ENCODE data around the gene ICA1. TPM values are rescaled to one million over a fixed set of nuclear protein-coding genes. Genes with fewer than 3 reads are reported as not detected.
A peak's percentile ranks its signal among the peaks of the same experiment; 100 is the strongest.

The ICA1 gene
- total RNA-seq, 1 donor from 2014 or later: 54.9 TPM

DNA sequence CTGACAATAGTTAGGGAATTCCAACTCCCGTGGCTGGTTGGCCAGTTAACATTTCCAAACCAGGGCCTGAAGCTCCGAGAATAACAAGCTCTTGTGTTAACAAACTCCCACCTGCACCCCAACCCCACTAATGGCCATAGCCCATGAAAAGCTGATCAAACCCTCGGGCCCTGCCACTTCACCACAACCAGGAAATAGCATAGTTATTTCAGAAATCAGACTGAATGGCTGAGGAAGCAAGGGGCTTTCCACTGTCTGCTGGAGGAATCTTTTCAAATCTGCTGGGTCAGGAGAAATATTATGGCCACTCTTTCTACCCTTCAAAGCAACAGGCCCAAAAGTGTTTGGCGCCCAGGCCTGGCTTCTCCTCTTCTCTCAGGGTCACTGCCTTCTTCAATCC is 147.8 kb downstream of the ICA1 start:
- Histone ChIP-seq H3K4me1 (no peaks in the 10 kb centered on the region), H3K4me3 (no peak overlapping the region), H3K27ac (replicated peaks) (no peak overlapping the region), H3K27me3 (ENCODE audit: low read depth) (no peaks in the 10 kb centered on the region), H3K9me3 (replicated peaks) (no peaks in the 10 kb centered on the region), H3K36me3 (peaks cover 14% of the 10 kb centered on the region)
- no peak for DNase-seq
- TF ChIP-seq, protein P1, sequence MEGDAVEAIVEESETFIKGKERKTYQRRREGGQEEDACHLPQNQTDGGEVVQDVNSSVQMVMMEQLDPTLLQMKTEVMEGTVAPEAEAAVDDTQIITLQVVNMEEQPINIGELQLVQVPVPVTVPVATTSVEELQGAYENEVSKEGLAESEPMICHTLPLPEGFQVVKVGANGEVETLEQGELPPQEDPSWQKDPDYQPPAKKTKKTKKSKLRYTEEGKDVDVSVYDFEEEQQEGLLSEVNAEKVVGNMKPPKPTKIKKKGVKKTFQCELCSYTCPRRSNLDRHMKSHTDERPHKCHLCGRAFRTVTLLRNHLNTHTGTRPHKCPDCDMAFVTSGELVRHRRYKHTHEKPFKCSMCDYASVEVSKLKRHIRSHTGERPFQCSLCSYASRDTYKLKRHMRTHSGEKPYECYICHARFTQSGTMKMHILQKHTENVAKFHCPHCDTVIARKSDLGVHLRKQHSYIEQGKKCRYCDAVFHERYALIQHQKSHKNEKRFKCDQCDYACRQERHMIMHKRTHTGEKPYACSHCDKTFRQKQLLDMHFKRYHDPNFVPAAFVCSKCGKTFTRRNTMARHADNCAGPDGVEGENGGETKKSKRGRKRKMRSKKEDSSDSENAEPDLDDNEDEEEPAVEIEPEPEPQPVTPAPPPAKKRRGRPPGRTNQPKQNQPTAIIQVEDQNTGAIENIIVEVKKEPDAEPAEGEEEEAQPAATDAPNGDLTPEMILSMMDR (IDR thresholded peaks at IDR 0.05; ENCODE audit: borderline replicate concordance): no peak
- intact Hi-C loops (cut with micrococcal nuclease): no loop called here

- intact Hi-C loops (cut with micrococcal nuclease): no loop called here
- no peaks in the 10 kb centered on the region for H3K27me3 ChIP-seq (ENCODE audit: low read depth)
- H3K4me1 ChIP-seq: no peaks in the 10 kb centered on the region
- peaks cover 8% of the 10 kb centered on the region for H3K36me3 ChIP-seq
- H3K4me3 ChIP-seq: no peak overlapping the region
- no peak overlapping the region for H3K27ac ChIP-seq (replicated peaks)
- TF ChIP-seq, protein P1 (IDR thresholded peaks at IDR 0.05; ENCODE audit: borderline replicate concordance): no peak
- peak; percentile 25 for DNase-seq
- H3K9me3 ChIP-seq (replicated peaks): no peaks in the 10 kb centered on the region
These were observed 148.8 kb downstream of the ICA1 start for GRCh38 chr7:8113184-8113583.

GRCh38 chr7:8112685-8113084 is 149.3 kb downstream of the ICA1 start:
- no peaks in the 10 kb centered on the region for H3K9me3 ChIP-seq (replicated peaks)
- no peak for DNase-seq
- H3K27ac ChIP-seq (replicated peaks): no peak overlapping the region
- no peaks in the 10 kb centered on the region for H3K27me3 ChIP-seq (ENCODE audit: low read depth)
- intact Hi-C loops (cut with micrococcal nuclease): no loop called here
- H3K36me3 ChIP-seq: peaks cover 8% of the 10 kb centered on the region
- H3K4me3 ChIP-seq: no peak overlapping the region
- no peaks in the 10 kb centered on the region for H3K4me1 ChIP-seq
- TF ChIP-seq, protein P1 (IDR thresholded peaks at IDR 0.05; ENCODE audit: borderline replicate concordance): no peak

GRCh38 chr7:8111282-8111960 is 150.5 kb downstream of the ICA1 start:
- no peak overlapping the region for H3K4me3 ChIP-seq
- H3K36me3 ChIP-seq: peaks cover 8% of the 10 kb centered on the region
- no peaks in the 10 kb centered on the region for H3K9me3 ChIP-seq (replicated peaks)
- no peaks in the 10 kb centered on the region for H3K27me3 ChIP-seq (ENCODE audit: low read depth)
- DNase-seq: no peak
- TF ChIP-seq, protein P1 (IDR thresholded peaks at IDR 0.05; ENCODE audit: borderline replicate concordance): no peak
- no peak overlapping the region for H3K27ac ChIP-seq (replicated peaks)
- intact Hi-C loops (cut with micrococcal nuclease): no loop called here
- H3K4me1 ChIP-seq: no peaks in the 10 kb centered on the region

DNA sequence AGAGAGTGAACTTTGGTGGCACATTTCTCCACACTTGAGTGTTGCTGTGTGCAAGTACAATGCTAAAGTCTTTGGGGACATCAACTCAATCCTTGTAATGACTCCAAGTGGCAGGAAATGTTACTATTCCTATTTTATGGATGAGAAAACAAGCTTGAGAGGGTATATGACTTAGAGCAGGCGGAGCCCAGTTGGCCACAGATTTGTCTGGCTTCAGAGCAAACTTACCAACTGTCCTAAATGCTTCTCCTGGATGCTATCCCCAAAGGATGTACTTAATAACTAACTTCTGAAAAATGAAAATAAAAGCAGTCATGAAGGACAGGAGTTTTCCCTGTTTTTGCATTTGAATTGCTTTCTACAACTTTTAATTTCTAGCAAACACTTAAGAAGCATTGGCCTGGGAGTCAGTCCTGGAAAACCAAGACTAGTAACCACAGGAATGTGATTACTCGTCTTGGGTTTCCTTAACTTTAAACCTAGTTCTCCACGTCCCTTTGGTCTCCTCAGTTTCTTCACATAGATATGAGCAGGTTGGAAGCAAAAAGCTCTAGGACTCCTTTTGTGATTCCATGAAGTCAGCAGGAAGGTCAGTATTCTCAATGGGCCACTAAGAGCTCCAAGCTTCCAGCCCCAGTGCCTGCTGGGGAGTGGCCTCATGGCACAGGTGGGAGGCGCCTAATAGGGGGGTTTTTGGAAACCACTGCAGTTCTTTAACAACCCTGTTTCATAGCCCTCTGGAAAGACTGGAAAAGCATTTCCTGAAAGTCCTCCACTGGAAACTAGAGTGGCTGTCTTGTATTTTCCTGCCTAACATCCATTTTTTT is 152.6 kb downstream of the ICA1 start:
- H3K27ac ChIP-seq (replicated peaks): no peak overlapping the region
- no peaks in the 10 kb centered on the region for H3K36me3 ChIP-seq
- no peaks in the 10 kb centered on the region for H3K9me3 ChIP-seq (replicated peaks)
- intact Hi-C loops (cut with micrococcal nuclease): no loop called here
- no peak for DNase-seq
- no peak overlapping the region for H3K4me3 ChIP-seq
- H3K27me3 ChIP-seq (ENCODE audit: low read depth): no peaks in the 10 kb centered on the region
- TF ChIP-seq, protein P1 (IDR thresholded peaks at IDR 0.05; ENCODE audit: borderline replicate concordance): no peak
- H3K4me1 ChIP-seq: no peaks in the 10 kb centered on the region
